ENCODE results near the gene TM4SF18.

The TM4SF18 gene

GRCh38 chr3:149336925-149337324, 3.5 kb upstream of the TM4SF18 start:
- no peak overlapping the region for H3K4me3 ChIP-seq (ENCODE audit: low read depth, low read length)
- no peak for DNase-seq (ENCODE audit: low read depth)

DNA sequence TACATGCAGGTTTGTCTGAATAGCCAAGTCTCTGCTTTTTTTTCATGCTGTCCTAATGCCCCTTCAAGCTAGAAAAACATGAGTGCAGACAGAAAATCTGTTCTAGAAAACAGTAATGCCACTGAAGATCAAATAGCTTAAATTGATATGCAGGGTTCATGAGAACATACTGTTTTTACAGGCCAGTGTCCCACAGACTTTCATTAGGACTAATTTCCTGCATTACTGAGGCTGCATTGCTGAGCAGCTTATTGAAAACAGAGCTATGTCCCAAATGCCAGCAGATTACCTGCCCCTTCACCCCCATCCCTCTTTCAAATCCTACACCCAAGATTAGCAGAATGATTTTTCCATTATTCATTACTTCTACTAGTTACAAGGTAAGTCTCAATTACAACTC, 665 bp downstream of the TM4SF18 start:
- DNase-seq (ENCODE audit: low read depth), result no peak
- H3K4me3 ChIP-seq (ENCODE audit: low read depth, low read length), result no peak overlapping the region

DNA sequence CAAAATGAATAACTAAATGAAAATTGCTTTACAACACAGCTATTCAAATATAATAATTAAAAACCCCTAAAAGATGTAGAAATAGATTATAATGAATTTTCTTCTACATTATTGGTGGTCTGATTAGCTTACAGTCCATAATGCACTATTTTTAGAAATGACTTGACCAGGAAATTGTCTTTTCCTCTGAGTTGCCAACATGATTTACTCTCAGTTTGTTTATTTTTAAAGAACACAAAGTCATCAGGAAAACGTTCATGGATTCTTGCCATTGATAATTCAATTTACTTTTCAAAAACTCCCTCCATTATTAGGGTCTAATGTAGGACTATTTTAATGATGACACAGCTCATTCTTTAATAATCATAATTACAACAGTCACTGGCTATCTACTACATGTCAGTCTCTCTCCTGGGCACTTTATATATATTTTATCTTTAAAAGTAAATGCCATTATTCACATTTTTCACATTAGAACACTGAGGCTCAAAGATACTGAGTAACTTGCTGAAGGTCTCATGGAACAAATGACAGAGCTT, 1.1 kb downstream of the TM4SF18 start:
- no peak overlapping the region for H3K4me3 ChIP-seq (ENCODE audit: low read depth, low read length)
- no peak for DNase-seq (ENCODE audit: low read depth)

- H3K4me3 ChIP-seq (ENCODE audit: low read depth, low read length), result no peak overlapping the region
- no peak for DNase-seq (ENCODE audit: low read depth)
Observed at GRCh38 chr3:149331396-149331795, 2.0 kb downstream of the TM4SF18 start.

- no peak for DNase-seq (ENCODE audit: low read depth)
- H3K4me3 ChIP-seq (ENCODE audit: low read depth, low read length), result no peak overlapping the region
Observed at GRCh38 chr3:149330609-149331331, 2.7 kb downstream of the TM4SF18 start.

DNA sequence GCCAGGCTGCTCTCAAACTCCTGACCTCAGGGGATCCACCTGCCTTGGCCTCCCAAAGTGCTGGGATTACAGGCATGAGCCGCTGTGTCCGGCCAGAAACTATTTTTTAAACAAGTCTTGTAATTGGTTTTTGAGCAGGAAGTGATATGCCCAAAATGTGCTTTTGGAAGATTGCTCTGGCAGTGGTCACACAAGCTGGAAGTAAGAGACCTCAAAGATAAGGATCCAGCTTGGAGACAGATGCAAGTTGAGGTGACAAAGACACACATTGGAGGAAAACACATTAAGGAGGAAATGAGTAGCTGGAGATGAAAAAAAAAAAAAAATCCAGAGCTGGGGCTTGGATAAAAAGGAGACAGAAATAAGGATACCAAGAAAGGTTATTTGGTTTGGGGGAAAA, 6.3 kb downstream of the TM4SF18 start:
- no peak for DNase-seq (ENCODE audit: low read depth)
- no peak overlapping the region for H3K4me3 ChIP-seq (ENCODE audit: low read depth, low read length)

DNA sequence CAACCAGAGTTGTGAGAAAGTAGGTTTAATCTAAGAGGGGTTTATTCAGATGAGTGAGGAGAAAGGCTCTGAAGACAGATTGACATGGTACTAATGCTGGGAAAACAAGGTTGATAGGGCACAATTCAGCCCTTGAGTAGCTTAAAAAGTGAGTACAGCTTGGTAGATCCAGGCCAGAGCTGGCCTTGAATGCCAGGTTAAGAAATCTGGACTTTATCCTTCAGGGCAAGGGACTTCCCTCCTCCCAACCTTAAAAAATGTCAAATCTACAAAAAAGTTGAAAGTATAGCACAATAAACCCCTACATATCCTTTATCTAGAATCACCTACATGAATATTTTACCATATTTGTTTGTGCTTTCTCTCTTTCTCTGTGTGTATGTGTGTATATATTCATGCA, 7.9 kb downstream of the TM4SF18 start:
- no peak overlapping the region for H3K4me3 ChIP-seq (ENCODE audit: low read depth, low read length)
- DNase-seq (ENCODE audit: low read depth), result no peak

DNA sequence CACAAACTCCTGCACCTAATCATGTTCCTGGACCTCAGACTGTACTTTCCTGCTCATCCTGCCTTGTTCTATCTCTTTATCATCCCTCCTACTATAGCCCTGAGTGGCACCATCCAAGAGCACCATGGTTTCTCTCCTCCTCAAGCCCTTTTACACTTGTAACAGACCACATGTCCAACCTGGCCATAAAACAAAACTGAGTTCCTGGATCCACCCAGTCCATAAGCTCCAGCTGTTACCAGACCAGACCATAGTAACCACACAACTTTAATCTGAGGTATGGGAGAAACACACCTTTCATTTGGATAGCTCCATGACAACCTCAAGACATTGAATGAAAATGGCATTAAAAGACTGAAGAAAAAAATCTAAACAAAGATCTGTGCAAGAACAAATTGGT, 9.1 kb downstream of the TM4SF18 start:
- no peak overlapping the region for H3K4me3 ChIP-seq (ENCODE audit: low read depth, low read length)
- no peak for DNase-seq (ENCODE audit: low read depth)

DNA sequence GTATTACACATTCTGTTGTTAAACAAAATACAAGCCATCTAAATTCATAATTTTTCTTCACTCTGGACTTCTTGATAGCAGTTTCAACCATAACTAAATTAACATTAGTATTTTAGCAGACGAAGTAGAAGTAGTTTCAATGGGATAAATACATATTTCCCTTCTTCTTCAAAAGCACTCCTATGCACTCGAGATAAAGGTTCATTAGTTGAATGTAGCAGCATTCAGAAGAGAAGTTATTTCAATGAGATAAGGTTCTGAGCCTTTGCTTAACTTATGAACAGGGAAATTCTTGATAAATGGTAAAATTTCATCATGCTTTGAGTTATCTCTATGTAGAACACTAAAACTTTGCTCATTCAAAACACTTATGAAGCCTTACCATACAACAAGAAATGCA, 11.8 kb downstream of the TM4SF18 start:
- H3K4me3 ChIP-seq (ENCODE audit: low read depth, low read length), result no peak overlapping the region

GRCh38 chr3:149321136-149321535, 12.3 kb downstream of the TM4SF18 start:
- DNase-seq (ENCODE audit: low read depth), result no peak

More for the DNA sequence above, 11.8 kb downstream of the TM4SF18 start:
- no peak for DNase-seq (ENCODE audit: low read depth)

DNA sequence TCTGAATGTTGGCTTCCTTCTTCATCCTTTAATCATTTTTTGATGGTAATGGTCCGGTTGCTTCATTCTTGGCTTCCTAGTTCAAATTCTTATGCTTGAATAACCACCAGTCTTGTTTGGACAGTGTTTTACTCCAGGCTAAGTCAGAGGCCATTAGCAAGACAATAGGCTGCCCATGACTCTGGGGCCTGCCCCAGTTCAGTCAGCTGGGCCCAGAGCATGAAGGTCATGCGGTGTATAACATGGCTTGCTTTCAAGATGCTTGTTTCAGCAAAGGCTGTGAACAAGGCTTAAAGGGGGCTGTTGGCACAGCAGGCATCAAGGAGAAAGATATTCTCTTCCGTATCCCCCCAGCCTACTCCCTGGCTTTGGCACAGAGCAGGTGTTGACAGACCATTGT, 13.7 kb downstream of the TM4SF18 start:
- no peak for DNase-seq (ENCODE audit: low read depth)
- H3K4me3 ChIP-seq (ENCODE audit: low read depth, low read length), result no peak overlapping the region

More at GRCh38 chr3:149321136-149321535, 12.3 kb downstream of the TM4SF18 start:
- H3K4me3 ChIP-seq (ENCODE audit: low read depth, low read length), result no peak overlapping the region

DNA sequence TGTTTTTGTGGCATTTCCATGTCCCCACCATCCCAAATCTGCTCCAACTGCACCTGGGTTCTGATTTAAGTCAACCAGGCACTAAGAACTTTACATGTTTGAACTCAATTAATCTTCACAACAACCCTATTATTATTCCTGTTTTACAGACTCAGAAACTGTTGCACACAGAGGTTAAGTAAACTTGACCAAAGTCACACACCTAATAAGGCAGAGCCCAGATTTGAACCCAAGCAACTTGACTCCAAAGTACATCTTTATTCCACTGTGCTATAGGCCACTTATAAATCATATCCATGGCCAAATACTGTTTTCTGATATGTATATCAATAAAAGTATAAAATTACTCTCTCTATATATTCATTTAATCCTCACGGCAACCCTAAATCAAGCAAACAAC, 16.4 kb downstream of the TM4SF18 start:
- H3K4me3 ChIP-seq (ENCODE audit: low read depth, low read length), result no peak overlapping the region
- no peak for DNase-seq (ENCODE audit: low read depth)

GRCh38 chr3:149316437-149316836, 17.0 kb downstream of the TM4SF18 start:
- DNase-seq (ENCODE audit: low read depth), result no peak

GRCh38 chr3:149315694-149316093, 17.7 kb downstream of the TM4SF18 start:
- DNase-seq (ENCODE audit: low read depth), result no peak
- no peak overlapping the region for H3K4me3 ChIP-seq (ENCODE audit: low read depth, low read length)

More at GRCh38 chr3:149316437-149316836, 17.0 kb downstream of the TM4SF18 start:
- H3K4me3 ChIP-seq (ENCODE audit: low read depth, low read length), result no peak overlapping the region

- DNase-seq (ENCODE audit: low read depth), result peak; percentile 25
- no peak overlapping the region for H3K4me3 ChIP-seq (ENCODE audit: low read depth, low read length)
Observed at GRCh38 chr3:149314807-149315578, 18.4 kb downstream of the TM4SF18 start.

- no peak for DNase-seq (ENCODE audit: low read depth)
Observed at GRCh38 chr3:149313542-149313941, 19.9 kb downstream of the TM4SF18 start.

DNA sequence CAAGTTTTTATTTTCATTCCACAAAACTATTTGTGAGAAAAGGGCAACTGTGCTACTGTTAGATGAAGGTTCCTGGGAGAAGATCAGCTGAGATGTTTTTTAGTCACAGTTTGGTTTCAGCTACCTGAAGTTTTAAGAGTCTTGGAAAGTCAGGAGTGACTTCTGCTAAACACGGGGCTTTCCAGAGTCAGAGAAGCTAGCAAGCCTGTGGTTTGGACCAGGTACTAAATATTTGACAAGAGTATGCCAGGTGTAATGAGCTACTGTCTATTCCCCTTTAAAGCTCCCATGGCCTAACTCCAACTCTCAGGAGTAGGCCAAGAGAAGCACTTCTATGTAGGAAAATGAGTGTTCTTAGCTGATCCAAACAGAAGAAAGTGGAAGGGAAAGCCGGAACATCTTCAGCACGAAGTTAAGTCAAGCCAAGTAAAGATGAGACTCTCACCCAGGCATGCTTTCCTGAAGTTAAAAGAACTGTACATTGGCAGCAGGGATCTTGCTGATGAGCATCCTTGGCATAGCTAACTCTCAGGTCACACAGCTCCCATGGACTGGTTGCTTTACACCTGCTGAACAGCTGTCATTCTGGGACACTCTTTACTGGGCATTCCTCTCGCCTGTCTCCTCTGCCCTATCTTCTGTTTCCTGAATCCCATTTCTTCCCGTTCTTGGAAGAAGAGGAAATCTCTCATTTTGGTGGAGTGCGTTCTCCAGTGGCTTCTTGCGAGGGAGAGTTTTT, 22.5 kb downstream of the TM4SF18 start:
- H3K4me3 ChIP-seq (ENCODE audit: low read depth, low read length), result no peak overlapping the region
- DNase-seq (ENCODE audit: low read depth), result no peak

More at GRCh38 chr3:149313542-149313941, 19.9 kb downstream of the TM4SF18 start:
- H3K4me3 ChIP-seq (ENCODE audit: low read depth, low read length), result no peak overlapping the region

GRCh38 chr3:149307435-149307783, 26.0 kb downstream of the TM4SF18 start:
- DNase-seq (ENCODE audit: low read depth), result no peak
- no peak overlapping the region for H3K4me3 ChIP-seq (ENCODE audit: low read depth, low read length)

- no peak overlapping the region for H3K4me3 ChIP-seq (ENCODE audit: low read depth, low read length)
- DNase-seq (ENCODE audit: low read depth), result no peak
Observed at GRCh38 chr3:149306751-149307434, 26.5 kb downstream of the TM4SF18 start.
